H9 (cell line): Measurements from ENCODE around the gene NEURL1B. TPM values are rescaled to one million over a fixed set of nuclear protein-coding genes. Genes with fewer than 3 reads are reported as not detected.

Source experiments
- DNase-seq: peaks from one replicate; pipeline ENCODE4 v3.0.0-alpha.2; 2017
- H2AFZ ChIP-seq: one replicate; pipeline ENCODE4 v1.6.1; 2013; ENCODE audit warnings: mild to moderate bottlenecking, low read length, control low read depth, moderate library complexity
- H2AK5ac ChIP-seq: 2 replicates; pipeline ENCODE4 v1.6.1; 2013; ENCODE audit warnings: low read length, control low read depth, mixed read lengths; ENCODE audit not compliant: insufficient read length
- H2BK120ac ChIP-seq: one replicate; pipeline ENCODE4 v1.6.1; 2013; ENCODE audit warnings: low read depth, mild to moderate bottlenecking, low read length, control low read depth, inconsistent platforms; ENCODE audit not compliant: poor library complexity, severe bottlenecking
- H2BK12ac ChIP-seq: 2 replicates; pipeline ENCODE4 v1.6.1; 2013; ENCODE audit warnings: low read length, control low read depth, mixed read lengths, low read depth; ENCODE audit not compliant: insufficient read length
- H2BK15ac ChIP-seq: 2 replicates; pipeline ENCODE4 v1.6.1; 2013; ENCODE audit warnings: low read depth, low read length, control low read depth
- H2BK20ac ChIP-seq: one replicate; pipeline ENCODE4 v1.6.1; 2013; ENCODE audit warnings: low read depth, mild to moderate bottlenecking, low read length, control low read depth, inconsistent platforms; ENCODE audit not compliant: poor library complexity, severe bottlenecking
- H2BK5ac ChIP-seq: 2 replicates; pipeline ENCODE4 v1.6.1; 2013; ENCODE audit warnings: low read length, control low read depth, mixed read lengths; ENCODE audit not compliant: insufficient read length
- H3K14ac ChIP-seq: 2 replicates; pipeline ENCODE4 v1.6.1; 2013; ENCODE audit warnings: low read length, control low read depth; ENCODE audit not compliant: insufficient read depth
- H3K18ac ChIP-seq: 2 replicates; pipeline ENCODE4 v1.6.1; 2013; ENCODE audit warnings: low read depth, mild to moderate bottlenecking, mixed read lengths, low read length, control low read depth; ENCODE audit not compliant: insufficient read length
- H3K23ac ChIP-seq: 2 replicates; pipeline ENCODE4 v1.6.1; 2013; ENCODE audit warnings: low read length, control low read depth, mixed read lengths, low read depth; ENCODE audit not compliant: insufficient read length
- H3K23me2 ChIP-seq: 2 replicates; pipeline ENCODE4 v1.6.1; 2013; ENCODE audit warnings: low read depth, mild to moderate bottlenecking, mixed read lengths, low read length, control low read depth; ENCODE audit not compliant: insufficient read length, poor library complexity, severe bottlenecking
- H3K27ac ChIP-seq: 2 replicates; pipeline ENCODE4 v1.5.1; 2013; ENCODE audit warnings: low read length, control low read depth, mixed read lengths, low read depth; ENCODE audit not compliant: insufficient read length
- H3K27me3 ChIP-seq: 2 replicates; pipeline ENCODE4 v1.6.1; 2013; ENCODE audit warnings: low read length, control low read depth, inconsistent platforms; ENCODE audit not compliant: insufficient read depth
- H3K4ac ChIP-seq: 2 replicates; pipeline ENCODE4 v1.6.1; 2013; ENCODE audit warnings: low read depth, mild to moderate bottlenecking, control low read depth, inconsistent platforms, low read length, moderate library complexity
- H3K4me1 ChIP-seq: 2 replicates; pipeline ENCODE4 v1.6.1; 2013; ENCODE audit warnings: low read length, control low read depth, inconsistent platforms; ENCODE audit not compliant: insufficient read depth
- H3K4me2 ChIP-seq: 2 replicates; pipeline ENCODE4 v1.6.1; 2013; ENCODE audit warnings: low read length, control low read depth, mixed read lengths; ENCODE audit not compliant: insufficient read length, insufficient read depth
- H3K56ac ChIP-seq: 2 replicates; pipeline ENCODE4 v1.6.1; 2013; ENCODE audit warnings: low read depth, mild to moderate bottlenecking, mixed read lengths, low read length, control low read depth; ENCODE audit not compliant: insufficient read length
- H3K79me1 ChIP-seq: 2 replicates; pipeline ENCODE4 v1.6.1; 2013; ENCODE audit warnings: low read depth, mild to moderate bottlenecking, moderate library complexity, low read length, control low read depth, inconsistent platforms; ENCODE audit not compliant: insufficient read depth, poor library complexity, severe bottlenecking
- H3K79me2 ChIP-seq: 2 replicates; pipeline ENCODE4 v1.6.1; 2013; ENCODE audit warnings: low read length, control low read depth, inconsistent platforms; ENCODE audit not compliant: insufficient read depth
- H3K9ac ChIP-seq: 2 replicates; pipeline ENCODE4 v1.6.1; 2013; ENCODE audit warnings: low read length, control low read depth, mixed read lengths; ENCODE audit not compliant: insufficient read length; ENCODE audit errors: extremely low read depth
- H3K9me3 ChIP-seq: one replicate; pipeline ENCODE4 v1.6.1; 2013; ENCODE audit warnings: low read depth, low read length, inconsistent platforms; ENCODE audit not compliant: control insufficient read depth
- H3T11ph ChIP-seq: one replicate; pipeline ENCODE4 v1.6.1; 2013; ENCODE audit warnings: mild to moderate bottlenecking, low read length, control low read depth, inconsistent platforms
- H4K20me1 ChIP-seq: one replicate; pipeline ENCODE4 v1.6.1; 2013; ENCODE audit not compliant: control insufficient read depth, insufficient read length, insufficient read depth
- H4K5ac ChIP-seq: 2 replicates; pipeline ENCODE4 v1.6.1; 2013; ENCODE audit warnings: low read depth, mild to moderate bottlenecking, mixed read lengths, low read length, control low read depth; ENCODE audit not compliant: insufficient read length
- H4K8ac ChIP-seq: replicated peaks from 2 replicates; pipeline ENCODE4 v1.6.1; 2013; ENCODE audit warnings: low read length, control low read depth, mixed read lengths, low read depth; ENCODE audit not compliant: insufficient read length
- H4K91ac ChIP-seq: 2 replicates; pipeline ENCODE4 v1.6.1; 2013; ENCODE audit warnings: low read depth, mild to moderate bottlenecking, moderate library complexity, mixed read lengths, low read length, control low read depth; ENCODE audit not compliant: insufficient read length
- H3K27ac Mint-ChIP-seq, 3 experiments: 2 replicates in 2 of 3; 3 replicates in 1 of 3; pipeline ENCODE4 v1.8.0; 2020 to 2021; ENCODE audit warnings: mixed read lengths in 3 of 3, mild to moderate bottlenecking in 1 of 3, moderate library complexity in 1 of 3
- H3K27me3 Mint-ChIP-seq: 2 replicates; pipeline ENCODE4 v1.8.0; 2021; ENCODE audit warnings: low read depth, mild to moderate bottlenecking, moderate library complexity, mixed read lengths
- H3K36me3 Mint-ChIP-seq, 3 experiments: 2 replicates in 2 of 3; 3 replicates in 1 of 3; pipeline ENCODE4 v1.8.0; 2020 to 2021; ENCODE audit warnings: low read depth in 3 of 3, mixed read lengths in 3 of 3; ENCODE audit not compliant: insufficient read depth in 1 of 3
- H3K4me1 Mint-ChIP-seq, 2 experiments: 2 replicates each; pipeline ENCODE4 v1.8.0; 2020; ENCODE audit warnings: mixed read lengths in 2 of 2
- H3K4me3 Mint-ChIP-seq, 2 experiments: 2 replicates in 1 of 2; 3 replicates in 1 of 2; pipeline ENCODE4 v1.8.0; 2020 to 2021; ENCODE audit warnings: mild to moderate bottlenecking in 2 of 2, mixed read lengths in 2 of 2, moderate library complexity in 1 of 2
- H3K9me3 Mint-ChIP-seq, 2 experiments: 2 replicates in 1 of 2; 3 replicates in 1 of 2; pipeline ENCODE4 v1.8.0; 2020; ENCODE audit warnings: mild to moderate bottlenecking in 2 of 2, mixed read lengths in 2 of 2, moderate library complexity in 1 of 2
- CTCF ChIP-seq: fragments of 200-600 bp; sonication (generic); conservative IDR thresholded peaks from 3 replicates; pipeline ENCODE4 v1.8.0; 2021; ENCODE audit warnings: antibody characterized with exemption, mild to moderate bottlenecking
- WGBS: extraction: QIAGEN DNeasy Blood & Tissue Kit; methylation state at CpG from one replicate; pipeline ENCODE4 v1.1.7; 2013; ENCODE audit warnings: missing lambda C conversion rate, low lambda C conversion rate, mixed read lengths; ENCODE audit not compliant: insufficient read length; ENCODE audit errors: extremely low coverage; 5-methylcytosine and 5-hydroxymethylcytosine counted together
- total RNA-seq: library from RNA; stranded (reverse); gene quantifications from 2 replicates; pipeline ENCODE4 v1.2.1, GENCODE V29; 2021

The NEURL1B gene
- total RNA-seq, 1 experiment from 2014 or later = 3.6 TPM

- Mint-ChIP-seq H3K27me3 (peaks cover 29% of the 10 kb centered on the region), H3K9me3 (peaks cover 0 to 5% of the 10 kb centered on the region in 2 experiments; a peak in 1 of 5 replicates), H3K27ac (no peak overlapping the region), H3K4me3 (no peak overlapping the region), H3K36me3 (no peaks in the 10 kb centered on the region), H3K4me1 (peaks cover 0 to 4% of the 10 kb centered on the region in 2 experiments; a peak in 2 of 4 replicates)
- H2AFZ ChIP-seq = no peak overlapping the region
- H3K23me2 ChIP-seq = no peaks in the 10 kb centered on the region
- no peak for DNase-seq
- H3K79me1 ChIP-seq = no peaks in the 10 kb centered on the region
- H2BK120ac ChIP-seq = no peak overlapping the region
- H2BK12ac ChIP-seq = no peak overlapping the region
- no peak overlapping the region for H4K5ac ChIP-seq
- H3K23ac ChIP-seq = no peak overlapping the region
- H4K91ac ChIP-seq = no peak overlapping the region
- no peaks in the 10 kb centered on the region for H3K27me3 ChIP-seq
- H3K4me2 ChIP-seq = no peak overlapping the region
- H3K9ac ChIP-seq = no peak overlapping the region
- H3T11ph ChIP-seq = no peak overlapping the region
- H2BK15ac ChIP-seq = no peak overlapping the region
- no peak overlapping the region; the same call in 1 of the 2 replicates for H3K14ac ChIP-seq
- TF ChIP-seq CTCF = no peak
- WGBS = no CpG with 5 or more reads among the region's 8 CpGs
- H2BK5ac ChIP-seq = no peak overlapping the region
- no peak overlapping the region for H3K27ac ChIP-seq
- no peaks in the 10 kb centered on the region for H4K20me1 ChIP-seq
- H3K18ac ChIP-seq = no peak overlapping the region
- H3K4me1 ChIP-seq = no peaks in the 10 kb centered on the region
- H3K9me3 ChIP-seq = no peaks in the 10 kb centered on the region
- H3K79me2 ChIP-seq = no peaks in the 10 kb centered on the region
- no peak overlapping the region for H3K4ac ChIP-seq
- no peak overlapping the region for H2BK20ac ChIP-seq
- H3K56ac ChIP-seq = no peak overlapping the region
- H4K8ac ChIP-seq = no peak overlapping the region
- H2AK5ac ChIP-seq = no peak overlapping the region
Observed at GRCh38 chr5:172611913-172612312, 29.1 kb upstream of the NEURL1B start.
